NK-92 treated with Interleukin-12 subunit alpha and Interleukin-12 subunit beta, amount 100 ng/mL, for 24 hours (cell line): ENCODE results near the gene CTSL.

Source experiments
- DNase-seq: peaks from one replicate; lab custom pipeline; 2025; lab: John Stamatoyannopoulos, UW

The CTSL gene

DNA sequence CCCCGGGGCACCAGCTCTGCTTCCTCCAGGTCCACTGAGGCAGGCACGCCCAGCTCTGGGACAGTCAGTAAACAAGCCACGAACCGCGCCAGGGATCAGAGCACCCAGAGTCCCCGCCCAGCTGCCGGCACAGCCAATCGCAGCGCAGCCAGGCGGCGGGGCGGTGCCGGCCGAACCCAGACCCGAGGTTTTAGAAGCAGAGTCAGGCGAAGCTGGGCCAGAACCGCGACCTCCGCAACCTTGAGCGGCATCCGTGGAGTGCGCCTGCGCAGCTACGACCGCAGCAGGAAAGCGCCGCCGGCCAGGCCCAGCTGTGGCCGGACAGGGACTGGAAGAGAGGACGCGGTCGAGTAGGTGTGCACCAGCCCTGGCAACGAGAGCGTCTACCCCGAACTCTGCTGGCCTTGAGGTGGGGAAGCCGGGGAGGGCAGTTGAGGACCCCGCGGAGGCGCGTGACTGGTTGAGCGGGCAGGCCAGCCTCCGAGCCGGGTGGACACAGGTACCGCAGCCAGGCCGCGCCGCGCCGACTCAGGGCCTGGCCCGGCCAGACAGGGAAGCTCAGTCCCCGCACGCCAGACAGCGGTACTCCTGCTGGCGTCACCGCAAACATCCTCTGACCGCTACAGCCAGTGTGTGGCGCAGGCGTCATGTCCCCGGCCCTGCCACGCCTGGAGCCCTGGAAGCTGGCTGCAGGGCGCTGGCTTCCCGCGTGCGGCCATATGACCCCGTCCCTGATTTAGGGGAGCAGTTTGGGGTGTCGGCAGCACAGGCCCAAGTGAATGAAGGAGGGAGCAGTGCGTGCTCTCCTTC is at the start of gene CTSL:
CTSL (plus strand) TSS at position 220 of the 810 bp plus-strand sequence. CDS start 1,485 bp downstream, outside the sequence.
- DNase-seq = no peak

DNA sequence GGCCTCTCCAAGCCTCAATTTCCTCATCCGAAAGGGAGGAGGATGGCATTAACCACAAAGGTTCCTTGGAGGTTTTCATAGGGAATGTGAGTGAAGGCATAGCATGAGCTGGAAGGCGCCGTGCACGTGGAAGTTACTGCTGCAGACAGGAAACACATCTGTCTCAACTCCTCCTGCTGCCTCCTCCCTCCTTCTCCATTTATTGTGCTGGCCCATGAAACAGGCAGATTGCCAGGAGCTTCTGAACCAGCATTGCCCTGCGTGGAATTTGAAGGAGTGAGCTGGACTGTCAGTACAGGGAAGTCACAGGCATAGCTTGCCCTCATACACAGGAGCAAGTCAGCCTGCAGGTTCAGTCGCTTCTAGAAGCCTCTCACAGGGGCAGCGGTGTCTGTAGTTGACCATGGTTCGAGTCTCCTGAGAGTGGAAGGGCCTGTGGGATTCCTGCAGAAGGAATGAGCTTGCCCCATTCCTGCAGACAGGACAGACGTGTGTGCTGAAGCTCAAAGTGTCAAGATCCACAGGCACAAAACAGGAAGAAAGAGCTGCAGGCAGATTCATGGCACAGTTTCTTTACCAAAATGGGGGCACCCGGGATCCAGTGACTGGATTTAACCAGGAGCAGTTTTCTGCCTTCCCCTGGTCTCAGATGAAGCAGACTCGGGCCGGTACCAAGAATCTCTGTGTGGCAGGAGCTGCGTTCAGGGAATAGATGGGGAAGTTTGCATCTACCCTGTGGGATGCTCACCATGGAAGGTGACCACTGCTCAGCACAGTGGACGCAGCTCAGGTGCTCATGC is 48.7 kb upstream of the CTSL start:
- DNase-seq = no peak

GRCh38 chr9:87677776-87678587 is 47.9 kb upstream of the CTSL start:
- DNase-seq = no peak

DNA sequence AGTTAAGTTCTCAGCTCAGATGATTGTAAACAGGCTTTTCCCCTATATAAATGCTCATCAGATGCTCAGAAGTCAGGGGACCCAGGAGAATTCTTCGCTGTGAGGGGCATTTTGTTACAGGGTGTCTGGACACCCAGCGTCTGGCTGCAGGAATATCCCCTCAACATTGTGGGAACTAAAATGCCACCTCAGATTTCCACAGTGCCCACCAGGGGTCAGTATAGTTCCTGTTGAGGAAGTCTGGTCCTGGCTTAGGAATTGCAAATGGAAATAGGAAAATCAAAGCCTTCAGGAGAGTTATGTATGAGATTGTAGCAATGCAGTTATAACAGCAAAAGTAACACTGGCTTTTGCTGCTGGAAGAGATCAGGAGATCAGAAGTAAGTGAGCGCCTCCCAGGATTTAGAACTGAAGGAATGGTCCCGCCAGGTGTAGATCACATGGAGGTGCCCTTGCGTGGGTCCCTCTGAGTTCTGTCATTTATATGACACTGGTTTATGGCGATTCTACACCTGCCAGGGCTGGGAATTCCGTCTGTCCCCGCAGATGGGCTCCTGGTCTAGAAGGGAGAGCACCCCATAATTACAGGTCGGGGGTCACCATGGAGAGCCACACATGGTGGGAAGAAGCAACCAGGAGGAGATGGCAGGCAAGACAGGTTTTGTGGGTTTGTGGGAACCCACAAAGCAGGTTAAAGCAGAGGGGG is 47.1 kb upstream of the CTSL start:
- no peak for DNase-seq

- DNase-seq = no peak
Observed at GRCh38 chr9:87681271-87682061, 44.5 kb upstream of the CTSL start.

GRCh38 chr9:87682085-87682484 is 43.8 kb upstream of the CTSL start:
- no peak for DNase-seq

GRCh38 chr9:87682618-87683017 is 43.3 kb upstream of the CTSL start:
- DNase-seq = no peak

DNA sequence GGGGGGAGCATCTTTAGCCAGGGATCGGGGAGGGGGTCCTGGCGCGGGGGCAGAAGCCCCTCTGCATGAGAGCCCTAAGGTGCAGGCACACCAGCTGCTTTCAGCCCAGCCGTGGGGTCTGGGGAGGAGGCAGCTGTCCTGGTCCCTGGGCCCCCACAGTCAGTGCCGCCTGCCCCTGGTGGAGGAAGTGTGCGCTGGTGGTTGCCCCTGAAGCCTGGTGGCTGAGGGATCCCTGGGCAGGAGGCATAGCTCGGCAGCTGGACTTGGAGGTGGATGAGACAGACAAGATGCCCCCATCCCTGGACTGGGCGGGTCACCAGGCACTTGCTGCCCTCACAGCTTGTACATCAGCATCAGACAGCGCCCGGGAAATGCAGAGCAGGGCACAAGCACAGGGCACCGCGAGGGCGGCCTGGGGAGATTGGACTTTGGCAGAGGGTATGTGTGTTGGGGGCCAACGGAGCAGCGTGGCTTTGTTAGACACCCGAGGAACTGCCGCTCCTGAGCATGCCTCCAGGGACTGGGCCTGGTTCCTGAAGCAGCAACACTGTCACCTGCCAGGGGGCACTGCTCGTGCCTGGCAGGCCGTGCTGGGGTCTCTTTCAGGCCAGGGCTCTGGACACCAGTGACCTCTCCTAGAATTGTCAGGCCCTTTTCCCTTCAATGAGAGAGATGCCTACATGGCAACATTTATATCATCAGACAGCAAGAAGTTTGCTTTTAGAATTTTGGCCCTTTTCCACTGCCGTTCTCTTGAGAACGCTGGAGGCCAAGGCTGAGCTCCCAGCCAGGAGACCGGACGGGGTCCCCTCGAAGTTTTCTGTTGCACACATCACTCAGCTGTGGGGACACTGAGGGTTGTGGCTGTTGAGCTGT is 41.9 kb upstream of the CTSL start:
- no peak for DNase-seq

GRCh38 chr9:87684627-87685219 is 41.2 kb upstream of the CTSL start:
- peak; percentile 6 for DNase-seq

DNA sequence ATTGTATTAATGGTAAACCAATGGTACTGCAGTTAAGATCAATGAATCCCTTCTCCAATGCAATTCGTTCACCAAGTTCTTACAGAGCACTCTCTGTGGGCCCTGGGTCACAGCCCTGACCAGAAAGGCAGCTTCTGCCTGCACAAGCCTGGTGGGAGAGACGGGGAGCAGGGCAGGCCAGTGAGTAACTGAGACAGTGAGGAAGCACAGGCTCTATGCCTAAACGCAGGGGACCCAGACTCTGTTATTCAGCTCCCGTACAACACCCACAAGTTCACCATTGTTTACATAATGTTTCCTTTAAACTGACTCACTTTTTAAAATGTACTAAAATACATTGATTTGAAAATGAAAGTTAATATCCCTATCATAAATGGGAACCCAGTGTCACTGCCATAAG is 40.5 kb upstream of the CTSL start:
- no peak for DNase-seq

DNA sequence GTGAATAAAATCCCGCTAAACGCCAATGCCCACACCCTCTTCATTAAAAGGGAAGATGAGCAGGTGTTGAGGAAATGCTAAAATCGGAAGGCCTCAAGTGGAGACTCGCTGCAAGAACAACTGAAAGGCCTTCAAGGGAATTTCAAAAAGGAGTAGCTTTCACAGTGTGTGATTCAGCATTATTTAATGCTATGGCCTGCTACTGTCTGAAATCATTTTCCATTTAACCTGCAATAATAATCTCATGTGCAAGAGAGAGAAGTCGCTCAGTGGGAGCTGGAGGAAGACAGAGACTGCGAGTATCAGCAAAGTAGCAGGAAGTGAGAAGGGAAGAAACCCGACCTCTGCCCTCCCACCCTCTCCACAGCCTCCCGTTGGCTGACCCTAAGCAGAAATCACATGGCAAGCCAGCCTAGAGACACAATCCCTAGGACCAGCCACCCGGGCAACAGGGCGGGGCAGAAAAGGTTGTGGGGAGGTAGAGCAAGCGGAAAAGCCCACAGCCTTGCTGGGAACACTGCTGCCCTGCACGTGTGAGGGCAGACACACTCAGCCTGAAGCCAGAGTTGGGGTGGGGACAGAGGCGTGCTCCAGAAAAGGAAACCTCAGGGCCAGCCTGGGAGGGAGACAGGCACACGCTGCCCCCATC is 39.9 kb upstream of the CTSL start:
- DNase-seq = no peak

DNA sequence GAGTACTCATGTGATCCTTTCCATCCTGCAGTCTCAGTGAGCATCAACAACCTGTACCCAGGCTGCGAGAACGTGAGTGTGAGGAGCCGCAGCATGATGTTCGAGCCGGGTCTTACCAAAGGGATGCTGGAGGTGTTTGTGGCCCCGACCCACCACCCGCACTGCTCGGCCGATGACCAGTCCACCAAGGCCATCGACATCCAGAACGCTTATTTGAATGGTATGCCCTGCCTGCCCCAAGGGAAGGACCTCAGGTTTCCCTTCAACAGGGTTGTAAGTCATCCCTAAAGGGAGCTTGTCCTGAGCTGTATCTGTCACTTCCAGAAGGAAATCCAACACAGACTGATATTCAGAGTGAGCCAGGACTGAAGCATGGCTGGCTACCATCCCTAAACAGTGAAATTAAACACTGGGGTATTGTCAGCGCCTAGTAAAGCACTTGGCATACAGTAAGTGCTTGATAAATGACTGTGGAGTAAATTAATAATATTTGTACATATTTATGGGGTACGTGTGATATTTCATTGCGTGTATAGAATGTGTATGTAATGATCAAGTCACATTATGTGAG is 39.3 kb upstream of the CTSL start:
- DNase-seq = no peak

- DNase-seq = no peak
Observed at GRCh38 chr9:87687207-87687606, 38.7 kb upstream of the CTSL start.

DNA sequence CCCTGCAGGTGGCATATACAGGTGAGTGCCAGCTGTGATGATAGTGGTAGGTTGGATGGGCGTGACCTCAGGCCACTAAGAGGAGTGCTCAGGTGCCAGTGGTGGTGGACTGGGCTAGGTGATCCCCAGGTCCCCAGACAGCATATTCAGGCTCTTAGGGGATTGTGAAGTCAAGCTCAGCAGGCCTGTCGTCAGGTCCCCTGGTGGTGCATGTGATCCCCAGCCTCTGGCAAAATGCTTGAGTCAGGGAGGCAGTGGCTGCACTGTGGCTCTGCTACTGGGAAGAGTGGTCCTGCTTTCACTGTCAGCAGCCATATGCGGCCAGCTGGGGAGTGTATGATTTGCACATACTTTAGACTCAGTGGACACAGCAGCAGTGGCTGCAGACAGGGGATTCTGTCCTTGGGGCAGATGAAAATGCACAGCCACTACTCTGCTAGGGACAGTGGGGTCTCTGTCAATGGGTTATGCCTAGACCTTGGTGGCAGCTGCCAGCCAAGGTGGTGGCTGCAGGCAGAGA is 31.6 kb upstream of the CTSL start:
- no peak for DNase-seq

DNA sequence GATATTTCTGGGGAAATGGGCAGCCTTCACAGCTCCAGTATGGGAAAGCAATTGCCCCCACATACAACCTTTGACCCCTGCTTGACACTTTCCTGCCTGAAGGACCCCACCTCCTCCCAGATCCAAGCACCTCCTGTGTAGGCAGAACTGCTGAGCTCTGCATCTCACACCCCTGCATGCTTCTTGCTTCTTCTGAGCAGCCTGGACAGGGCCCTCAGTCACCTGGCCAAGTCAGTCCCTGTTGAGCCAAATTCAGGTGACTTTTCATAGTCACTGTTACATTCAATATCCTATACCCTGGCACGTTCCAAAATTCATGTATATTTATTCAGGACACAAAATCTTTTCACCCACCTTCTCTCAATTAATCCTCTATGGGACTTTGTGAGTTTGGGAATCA is 30.4 kb upstream of the CTSL start:
- no peak for DNase-seq

GRCh38 chr9:87696641-87697040 is 29.3 kb upstream of the CTSL start:
- no peak for DNase-seq

DNA sequence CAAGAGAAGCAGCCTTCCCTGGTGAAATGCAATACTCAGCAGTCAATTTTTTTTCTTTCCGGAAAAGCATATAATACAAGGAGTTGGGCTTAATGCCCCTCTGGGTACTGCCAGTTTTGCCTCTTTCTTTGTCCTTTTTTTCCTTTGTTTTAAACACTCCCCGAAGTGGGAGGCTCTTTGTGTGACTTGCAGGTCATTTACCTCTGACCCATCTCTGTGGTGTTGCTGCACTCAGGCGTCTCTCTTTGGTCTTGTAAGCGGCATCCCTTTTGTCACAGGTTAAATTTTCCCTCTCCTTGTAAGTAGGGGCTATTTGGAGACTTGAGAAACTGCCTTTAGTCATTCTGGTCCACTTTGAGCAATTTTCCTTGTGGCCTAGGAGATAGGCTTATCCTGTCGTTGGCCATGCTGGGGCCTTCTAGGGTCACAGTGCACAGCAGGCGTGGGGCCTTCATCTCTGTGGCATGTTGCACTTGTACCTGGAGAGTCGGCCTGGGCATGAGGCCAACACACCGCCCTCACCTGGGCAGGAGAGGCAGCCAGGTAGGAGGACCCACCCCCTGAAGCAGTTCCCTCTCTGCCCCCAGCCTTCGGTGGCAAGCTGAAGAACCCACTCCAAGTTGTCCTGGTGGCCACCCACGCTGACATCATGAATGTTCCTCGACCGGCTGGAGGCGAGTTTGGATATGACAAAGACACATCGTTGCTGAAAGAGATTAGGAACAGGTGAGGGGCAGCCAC is 27.7 kb upstream of the CTSL start:
- no peak for DNase-seq

DNA sequence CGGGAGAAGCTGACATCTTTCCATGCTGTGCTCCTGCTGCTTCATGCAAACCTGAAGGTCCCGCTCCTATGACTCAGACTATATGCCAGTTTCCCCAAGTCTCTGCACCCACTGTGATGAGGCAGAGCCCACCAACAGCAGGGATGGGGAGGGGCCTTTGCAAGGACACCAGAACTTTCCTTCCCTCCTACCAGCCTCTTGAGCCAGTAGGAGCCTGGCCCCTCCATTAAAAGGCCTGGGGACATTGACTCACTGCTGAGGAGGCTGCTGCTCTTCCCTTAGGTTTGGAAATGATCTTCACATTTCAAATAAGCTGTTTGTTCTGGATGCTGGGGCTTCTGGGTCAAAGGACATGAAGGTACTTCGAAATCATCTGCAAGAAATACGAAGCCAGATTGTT is 26.1 kb upstream of the CTSL start:
- no peak for DNase-seq
